ENCODE measurements around the gene TNRC6C. TPM values are rescaled to one million over a fixed set of nuclear protein-coding genes. Genes with fewer than 3 reads are reported as not detected.

Gene TNRC6C
- total and polyA plus RNA-seq, 2 of the 13 experiments (the other 11 are each of a cell fraction or from before 2014, with no cell fraction given), result 0.66 to 4.9 TPM

GRCh38 chr17:78069695-78070094, 111.2 kb downstream of the TNRC6C start:
- Histone ChIP-seq H3K27ac (ENCODE audit: extremely low read length, insufficient read depth, low read length) (no peak overlapping the region), H3K4me3 (replicated peaks in 1 of 3; ENCODE audit: insufficient read depth in 1 of 3, low read depth in 2 of 3, low read length in 3 of 3) (no peak overlapping the region), H3K79me2 (ENCODE audit: insufficient read depth, low read length) (no peaks in the 10 kb centered on the region), H3K36me3 (replicated peaks in 1 of 2; ENCODE audit: control insufficient read depth in 1 of 2, insufficient read depth in 2 of 2, low read length in 2 of 2) (peaks cover 22 to 60% of the 10 kb centered on the region in 2 experiments), H2AFZ (ENCODE audit: low read length) (no peak overlapping the region), H3K9me3 (ENCODE audit: low read length) (no peaks in the 10 kb centered on the region), H3K27me3 (ENCODE audit: control insufficient read depth in 1 of 2, insufficient read depth in 2 of 2, low read length in 2 of 2) (no peaks in the 10 kb centered on the region), H4K20me1 (ENCODE audit: insufficient read depth, low read length) (no peaks in the 10 kb centered on the region), H3K9ac (ENCODE audit: insufficient read depth, low read depth, low read length) (no peak overlapping the region), H3K4me1 (ENCODE audit: insufficient read depth, low read length) (no peaks in the 10 kb centered on the region), H3K4me2 (ENCODE audit: low read depth, low read length) (no peak overlapping the region)
- no peak for FAIRE-seq
- DNase-seq (ENCODE audit: low spot score), result no peak
- TF ChIP-seq POGK (CRISPR knock-in tag; conservative IDR thresholded peaks at IDR 0.05), result no peak
- TF ChIP-seq ZNF550 (CRISPR knock-in tag; IDR thresholded peaks at IDR 0.05; ENCODE audit: borderline replicate concordance), result no peak
- no peak for TF ChIP-seq ZNF776 (CRISPR knock-in tag; IDR thresholded peaks at IDR 0.05)
- TF ChIP-seq MAX (IDR thresholded peaks at IDR 0.05), result no peak
- no peak for TF ChIP-seq CHCHD3 (CRISPR knock-in tag; IDR thresholded peaks at IDR 0.05)
- no peak for TF ChIP-seq RXRB (CRISPR knock-in tag; IDR thresholded peaks at IDR 0.05; ENCODE audit: borderline replicate concordance)
- TF ChIP-seq CREB1 (IDR thresholded peaks at IDR 0.05), result no peak
- no peak for TF ChIP-seq CREB1 (CRISPR knock-in tag; IDR thresholded peaks at IDR 0.05)
- TF ChIP-seq ZNF354B (CRISPR knock-in tag; IDR thresholded peaks at IDR 0.05), result no peak
- in situ Hi-C loops (cut with HindIII; ENCODE audit: extremely low pct_ligation_motif_present, low pct_unique_long_range_greater_than_20kb) (no loop called here), intact Hi-C loops (cut with micrococcal nuclease; ENCODE audit: unreplicated experiment) (no loop called here)
- ChIA-PET POLR2A (no interaction called here), CTCF (ENCODE audit: low intra/inter-chr PET ratio, low total read pairs) (no interaction called here)
- no TSS peak for BruUV-seq (replicated peaks)
- ATAC-seq, result no peak
- WGBS (ENCODE audit: low lambda C conversion rate), result 93% methylated on average over 4 of the region's 4 CpGs
